Panc1 (cell line): ENCODE measurements around the gene UGT1A7. TPM values are rescaled to one million over a fixed set of nuclear protein-coding genes. Genes with fewer than 3 reads are reported as not detected.
A peak's percentile ranks its signal among the peaks of the same experiment; 100 is the strongest.

Experiments
- ATAC-seq: fragments of 200-7000 bp; cut with Tn5 transposase; 2 replicates; pipeline ENCODE4 v1.9.1; 2020; ENCODE audit warnings: mild to moderate bottlenecking, moderate library complexity
- BruUV-seq: library from RNA; stranded (reverse); fragments of 400-500 nt; replicated peaks from 2 replicates; lab custom pipeline; 2021; lab: Mats Ljungman, UMichigan
- CTCF ChIA-PET: fragments of 300-600 bp; sonication (Branson Sonifier 250); formaldehyde crosslinking; loops from one replicate; lab custom pipeline; 2022; ENCODE audit warnings: antibody characterized with exemption; lab: Charles Lee
- POLR2A ChIA-PET: fragments of 300-600 bp; sonication (Branson Sonifier 250); formaldehyde crosslinking; loops from one replicate; lab custom pipeline; 2022; ENCODE audit warnings: antibody characterized with exemption; lab: Charles Lee
- DNase-seq: peaks from one replicate; pipeline ENCODE4 v3.0.0-alpha.2; 2010; ENCODE audit warnings: low read depth, low spot score
- H3K27ac ChIP-seq: 2 replicates; pipeline ENCODE4 v1.5.1; 2011; ENCODE audit warnings: mild to moderate bottlenecking, low read length, inconsistent platforms
- H3K27me3 ChIP-seq: fragments of 200-500 bp; sonication (Bioruptor generic); 2 replicates; pipeline ENCODE4 v1.6.0; 2014; ENCODE audit warnings: low read length, inconsistent platforms; ENCODE audit not compliant: control insufficient read depth, insufficient read depth
- H3K36me3 ChIP-seq: fragments of 200-500 bp; sonication (Bioruptor generic); 2 replicates; pipeline ENCODE4 v1.5.1; 2014; ENCODE audit warnings: inconsistent platforms, mild to moderate bottlenecking, low read length, moderate library complexity; ENCODE audit not compliant: control insufficient read depth, insufficient read depth
- H3K4me1 ChIP-seq: 2 replicates; pipeline ENCODE4 v1.5.1; 2011; ENCODE audit warnings: inconsistent platforms, mild to moderate bottlenecking, low read length, moderate library complexity; ENCODE audit not compliant: control insufficient read depth, insufficient read depth
- H3K4me3 ChIP-seq, 2 experiments: 2 replicates each; pipeline ENCODE4 v1.5.1; 2011 to 2012; ENCODE audit warnings: low read depth in 2 of 2, low read length in 2 of 2, mild to moderate bottlenecking in 2 of 2, inconsistent platforms in 1 of 2, moderate library complexity in 1 of 2
- H3K9me3 ChIP-seq: fragments of 200-500 bp; sonication (Bioruptor generic); 2 replicates; pipeline ENCODE4 v1.5.1; 2014; ENCODE audit warnings: low read depth, mild to moderate bottlenecking, inconsistent platforms, low read length, moderate library complexity; ENCODE audit not compliant: control insufficient read depth, insufficient read depth
- CTCF ChIP-seq: fragments of 450-650 bp; IDR thresholded peaks from 2 replicates; pipeline ENCODE4 v1.5.1; 2017; ENCODE audit warnings: mild to moderate bottlenecking
- POLR2AphosphoS5 ChIP-seq: IDR thresholded peaks from 2 replicates; pipeline ENCODE4 v1.6.1; 2012; ENCODE audit warnings: mild to moderate bottlenecking, low read depth, low read length, moderate library complexity
- REST ChIP-seq, 2 experiments: IDR thresholded peaks; 2 replicates each; pipeline ENCODE4 v1.6.1; 2011 to 2012; ENCODE audit warnings: low read depth in 2 of 2, control low read depth in 1 of 2, low read length in 1 of 2, mild to moderate bottlenecking in 1 of 2, moderate library complexity in 1 of 2; ENCODE audit not compliant: insufficient read depth in 1 of 2
- SIN3A ChIP-seq: IDR thresholded peaks from 2 replicates; pipeline ENCODE4 v1.6.1; 2012; ENCODE audit warnings: low read depth, mild to moderate bottlenecking, low read length, moderate library complexity, borderline replicate concordance; ENCODE audit not compliant: insufficient read depth
- TCF7L2 ChIP-seq: IDR thresholded peaks from 2 replicates; pipeline ENCODE4 v1.6.1; 2011; ENCODE audit warnings: mild to moderate bottlenecking, low read depth, low read length, inconsistent platforms
- in situ Hi-C: cut with HindIII; loops from 2 replicates; pipeline ENCODE4 v1.10.0; 2016; ENCODE audit warnings: low sequenced_read_pairs, low pct_unique_long_range_greater_than_20kb
- intact Hi-C: fragments of 100-400 bp; cut with micrococcal nuclease; formaldehyde crosslinking; loops from one replicate; pipeline ENCODE4 v1.10.0; 2022; ENCODE audit not compliant: unreplicated experiment
- total RNA-seq: library from RNA; stranded (reverse); gene quantifications from one replicate; pipeline ENCODE4 v1.2.1, GENCODE V29; 2021; ENCODE audit not compliant: unreplicated experiment

Gene UGT1A7
- total RNA-seq, 1 experiment from 2014 or later, result not detected

- in situ Hi-C loops (no loop called here), intact Hi-C loops (no loop called here)
- CTCF ChIA-PET, result no interaction called here
- no peaks in the 10 kb centered on the region for H3K4me1 ChIP-seq
- H3K27me3 ChIP-seq, result no peaks in the 10 kb centered on the region
- TF ChIP-seq POLR2AphosphoS5 (no peak), TCF7L2 (no peak), CTCF (no peak), SIN3A (no peak)
- no peak for DNase-seq
- no peaks in the 10 kb centered on the region for H3K9me3 ChIP-seq
- no peak overlapping the region for H3K27ac ChIP-seq
- no peaks in the 10 kb centered on the region for H3K36me3 ChIP-seq
- POLR2A ChIA-PET, result no interaction called here
- ATAC-seq, result peak; percentile 32; the same call in 1 of the 2 replicates
- H3K4me3 ChIP-seq, result no peak overlapping the region
- BruUV-seq, result no TSS peak
Observed at GRCh38 chr2:233819884-233820773, 138.4 kb downstream of the UGT1A7 start.

- no peak overlapping the region for H3K4me3 ChIP-seq
- ChIA-PET CTCF (no interaction called here), POLR2A (no interaction called here)
- no peak for DNase-seq
- intact Hi-C loops (no loop called here), in situ Hi-C loops (no loop called here)
- TF ChIP-seq TCF7L2 (no peak), CTCF (no peak), SIN3A (no peak), REST (IDR thresholded peaks at IDR 0.05; ENCODE audit: insufficient read depth in 1 of 2, low read depth in 2 of 2, low read length in 1 of 2) (no peak), POLR2AphosphoS5 (no peak)
- H3K36me3 ChIP-seq, result no peaks in the 10 kb centered on the region
- no TSS peak for BruUV-seq
- no peaks in the 10 kb centered on the region for H3K9me3 ChIP-seq
- no peaks in the 10 kb centered on the region for H3K27me3 ChIP-seq
- no peaks in the 10 kb centered on the region for H3K4me1 ChIP-seq
- ATAC-seq, result no peak
- no peak overlapping the region for H3K27ac ChIP-seq
Observed at GRCh38 chr2:233820774-233821105, 139.0 kb downstream of the UGT1A7 start.
